PC-9 (cell line): ENCODE data around the gene PCDH1. TPM values are rescaled to one million over a fixed set of nuclear protein-coding genes. Genes with fewer than 3 reads are reported as not detected.
"Not testable (repeated sequence)": the region's sequence is repeated elsewhere in the genome, so short reads cannot be mapped to it uniquely, and the experiment has no call there.

ENCODE experiments used
- BruUV-seq: library from RNA; stranded (reverse); fragments of 400-500 nt; replicated peaks from 2 replicates; lab custom pipeline; 2021; lab: Mats Ljungman, UMichigan
- CTCF ChIA-PET: fragments of 300-600 bp; sonication (Branson Sonifier 250); formaldehyde crosslinking; loops from one replicate; lab custom pipeline; 2022; ENCODE audit warnings: antibody characterized with exemption; lab: Charles Lee
- POLR2A ChIA-PET: fragments of 300-600 bp; sonication (Branson Sonifier 250); formaldehyde crosslinking; loops from one replicate; lab custom pipeline; 2022; ENCODE audit warnings: antibody characterized with exemption; ENCODE audit not compliant: unreplicated experiment; lab: Charles Lee
- DNase-seq, 2 experiments: peaks; one replicate each; pipeline versions ENCODE4 v3.0.0 to v3.0.0-alpha.2; 2015 to 2022; ENCODE audit warnings: mixed read lengths in 1 of 2
- H2AFZ ChIP-seq: fragments of 200-600 bp; sonication (generic); 2 replicates; pipeline ENCODE4 v1.8.1; 2017; ENCODE audit warnings: antibody characterized with exemption
- H3F3A ChIP-seq: fragments of 200-600 bp; sonication (generic); 2 replicates; pipeline ENCODE4 v1.8.1; 2017; ENCODE audit warnings: antibody characterized with exemption, mild to moderate bottlenecking, low read depth; ENCODE audit not compliant: insufficient read depth
- H3K27ac ChIP-seq: fragments of 200-600 bp; sonication (generic); 2 replicates; pipeline ENCODE4 v1.6.1; 2016; ENCODE audit warnings: mixed run types
- H3K27me3 ChIP-seq: fragments of 200-600 bp; sonication (generic); 2 replicates; pipeline ENCODE4 v1.6.1; 2016; ENCODE audit warnings: low read depth, mixed run types; ENCODE audit not compliant: insufficient read depth
- H3K36me3 ChIP-seq: fragments of 200-600 bp; sonication (generic); 2 replicates; pipeline ENCODE4 v1.6.1; 2016; ENCODE audit warnings: low read depth, mixed run types
- H3K4me1 ChIP-seq: fragments of 200-600 bp; sonication (generic); replicated peaks from 2 replicates; pipeline ENCODE4 v1.6.1; 2016; ENCODE audit warnings: mixed run types; ENCODE audit not compliant: insufficient read depth
- H3K4me2 ChIP-seq: fragments of 200-600 bp; sonication (generic); 2 replicates; pipeline ENCODE4 v1.6.1; 2017; ENCODE audit warnings: mixed run types
- H3K4me3 ChIP-seq: fragments of 200-600 bp; sonication (generic); 2 replicates; pipeline ENCODE4 v1.6.1; 2016; ENCODE audit warnings: mixed run types
- H3K79me2 ChIP-seq: fragments of 200-600 bp; sonication (generic); 2 replicates; pipeline ENCODE4 v1.6.1; 2017; ENCODE audit warnings: low read depth, mixed run types
- H3K9me2 ChIP-seq: fragments of 200-600 bp; sonication (generic); 2 replicates; pipeline ENCODE4 v1.8.1; 2017; ENCODE audit warnings: mild to moderate bottlenecking; ENCODE audit not compliant: insufficient read depth
- H3K9me3 ChIP-seq: fragments of 200-600 bp; sonication (generic); 2 replicates; pipeline ENCODE4 v1.8.1; 2016; ENCODE audit warnings: low read depth; ENCODE audit not compliant: insufficient read depth
- H4K20me1 ChIP-seq: fragments of 200-600 bp; sonication (generic); 2 replicates; pipeline ENCODE4 v1.8.1; 2017; ENCODE audit not compliant: insufficient read depth
- CTCF ChIP-seq: fragments of 200-600 bp; sonication (generic); conservative IDR thresholded peaks from 2 replicates; pipeline ENCODE4 v1.6.1; 2017; ENCODE audit warnings: mixed run types, antibody characterized with exemption, mild to moderate bottlenecking, moderate library complexity
- EZH2 ChIP-seq: fragments of 200-600 bp; sonication (generic); IDR thresholded peaks from 2 replicates; pipeline ENCODE4 v1.8.0; 2017; ENCODE audit warnings: antibody characterized with exemption, low read depth
- intact Hi-C: fragments of 100-400 bp; cut with micrococcal nuclease; formaldehyde crosslinking; loops from one replicate; pipeline ENCODE4 v1.10.0; 2022; ENCODE audit not compliant: unreplicated experiment
- total RNA-seq: library from RNA; stranded (reverse); gene quantifications from 2 replicates; pipeline ENCODE4 v1.2.3, GENCODE V29; 2021

Gene PCDH1
- total RNA-seq, 1 experiment from 2014 or later = 88.5 TPM

- intact Hi-C loops = loop anchor here (2.0 kb wide), 1 partner anchor 36 kb away; no protein-coding TSS in a partner anchor
- CTCF ChIA-PET = interaction anchor here (0.6 kb wide), 1 partner anchor 9 kb away, joined by 3 read pairs; no protein-coding TSS in a partner anchor
Observed at GRCh38 chr5:141898448-141899049, 20.3 kb upstream of the PCDH1 start.

GRCh38 chr5:141897425-141897824, 19.2 kb upstream of the PCDH1 start:
- DNase-seq = no peak
- no peaks in the 10 kb centered on the region for H3K9me2 ChIP-seq
- CTCF ChIA-PET = no interaction called here
- H3K4me2 ChIP-seq = no peak overlapping the region
- H3K79me2 ChIP-seq = no peaks in the 10 kb centered on the region
- POLR2A ChIA-PET = no interaction called here
- H3K4me3 ChIP-seq = no peak overlapping the region
- H4K20me1 ChIP-seq = no peaks in the 10 kb centered on the region
- H3K27ac ChIP-seq = 0 out of 2 replicates have a peak overlapping the region, but pooled peaks have one; percentile 46
- H3K4me1 ChIP-seq = peaks cover 12% of the 10 kb centered on the region
- no peaks in the 10 kb centered on the region for H3K27me3 ChIP-seq
- peaks cover 17% of the 10 kb centered on the region for H3F3A ChIP-seq
- BruUV-seq = no TSS peak
- no peaks in the 10 kb centered on the region for H3K36me3 ChIP-seq
- TF ChIP-seq CTCF (no peak), EZH2 (no peak)
- no peaks in the 10 kb centered on the region for H3K9me3 ChIP-seq
- H2AFZ ChIP-seq = no peak overlapping the region
- intact Hi-C loops = no loop called here

More at GRCh38 chr5:141898448-141899049, 20.3 kb upstream of the PCDH1 start:
- Histone ChIP-seq H3K4me2 (peak overlapping the region; percentile 24; the same call in 1 of the 2 replicates), H3K4me3 (no peak overlapping the region), H3K36me3 (no peaks in the 10 kb centered on the region), H3K79me2 (no peaks in the 10 kb centered on the region), H3F3A (peaks cover 17% of the 10 kb centered on the region), H4K20me1 (no peaks in the 10 kb centered on the region), H3K4me1 (peaks cover 12% of the 10 kb centered on the region), H3K9me3 (no peaks in the 10 kb centered on the region), H3K9me2 (no peaks in the 10 kb centered on the region), H2AFZ (no peak overlapping the region), H3K27me3 (no peaks in the 10 kb centered on the region), H3K27ac (peak overlapping the region; percentile 46)
- DNase-seq = peak in 1 of 2 experiments; percentile 58
- TF ChIP-seq EZH2 (no peak), CTCF (no peak)
- POLR2A ChIA-PET = no interaction called here
- BruUV-seq = no TSS peak

GRCh38 chr5:141890429-141890828, 12.2 kb upstream of the PCDH1 start:
- H3K36me3 ChIP-seq, BruUV-seq, H2AFZ ChIP-seq, POLR2A ChIA-PET, DNase-seq, H3K4me1 ChIP-seq, H3K27me3 ChIP-seq, H3F3A ChIP-seq, H3K27ac ChIP-seq, H4K20me1 ChIP-seq, H3K9me2 ChIP-seq, H3K4me3 ChIP-seq, H3K4me2 ChIP-seq, H3K79me2 ChIP-seq, H3K9me3 ChIP-seq: not testable (repeated sequence)
- intact Hi-C loops = loop anchor here (2.0 kb wide), 1 partner anchor 78 kb away; the partner anchor contains the start of gene RNF14
- CTCF ChIA-PET = interaction anchor here (0.7 to 1.9 kb wide), 2 partner anchors 70 to 765 kb away, joined by 12 to 32 read pairs; no protein-coding TSS in a partner anchor
